ENCODE data around the gene SPATA17.

DNA sequence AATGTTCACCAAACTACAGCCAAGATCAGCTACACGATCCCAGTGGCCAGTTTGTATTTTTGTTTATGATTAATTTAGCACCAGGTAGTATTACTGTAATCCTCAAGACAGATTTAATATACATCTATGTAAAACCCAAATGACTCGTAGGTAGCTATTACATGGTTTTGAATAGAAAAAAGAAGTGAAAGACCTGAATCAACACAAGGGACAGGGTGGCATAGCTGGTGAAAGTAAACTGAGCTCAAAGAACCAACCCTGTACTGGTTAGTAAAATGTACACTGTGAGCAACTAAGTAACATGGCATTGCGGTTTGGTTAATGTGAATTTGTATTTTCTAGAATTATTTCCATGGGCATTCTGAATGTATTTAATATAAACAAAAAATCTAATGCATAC, 9.1 kb upstream of the SPATA17 start:
- TF ChIP-seq, protein P1, sequence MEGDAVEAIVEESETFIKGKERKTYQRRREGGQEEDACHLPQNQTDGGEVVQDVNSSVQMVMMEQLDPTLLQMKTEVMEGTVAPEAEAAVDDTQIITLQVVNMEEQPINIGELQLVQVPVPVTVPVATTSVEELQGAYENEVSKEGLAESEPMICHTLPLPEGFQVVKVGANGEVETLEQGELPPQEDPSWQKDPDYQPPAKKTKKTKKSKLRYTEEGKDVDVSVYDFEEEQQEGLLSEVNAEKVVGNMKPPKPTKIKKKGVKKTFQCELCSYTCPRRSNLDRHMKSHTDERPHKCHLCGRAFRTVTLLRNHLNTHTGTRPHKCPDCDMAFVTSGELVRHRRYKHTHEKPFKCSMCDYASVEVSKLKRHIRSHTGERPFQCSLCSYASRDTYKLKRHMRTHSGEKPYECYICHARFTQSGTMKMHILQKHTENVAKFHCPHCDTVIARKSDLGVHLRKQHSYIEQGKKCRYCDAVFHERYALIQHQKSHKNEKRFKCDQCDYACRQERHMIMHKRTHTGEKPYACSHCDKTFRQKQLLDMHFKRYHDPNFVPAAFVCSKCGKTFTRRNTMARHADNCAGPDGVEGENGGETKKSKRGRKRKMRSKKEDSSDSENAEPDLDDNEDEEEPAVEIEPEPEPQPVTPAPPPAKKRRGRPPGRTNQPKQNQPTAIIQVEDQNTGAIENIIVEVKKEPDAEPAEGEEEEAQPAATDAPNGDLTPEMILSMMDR (optimal IDR thresholded peaks at IDR 0.05 in 1 of 3, IDR thresholded peaks at IDR 0.05 in 1 of 3, conservative IDR thresholded peaks at IDR 0.05 in 1 of 3; ENCODE audit: extremely low read depth in 1 of 3, insufficient read depth in 2 of 3, low read length in 3 of 3): no peak
- TF ChIP-seq EZH2 (IDR thresholded peaks at IDR 0.05; ENCODE audit: low read length): no peak
